ENCODE data around the gene ENO1. TPM values are rescaled to one million over a fixed set of nuclear protein-coding genes. Genes with fewer than 3 reads are reported as not detected.

The ENO1 gene
- total RNA-seq, 1 experiment from 2014 or later: 2,334 TPM

GRCh38 chr1:8858112-8858668, 20.3 kb downstream of the ENO1 start (continued):
- no peak for TF ChIP-seq ELF1 (IDR thresholded peaks at IDR 0.05; ENCODE audit: borderline replicate concordance, low read depth)
- TF ChIP-seq CBX3 (IDR thresholded peaks at IDR 0.05; ENCODE audit: low read depth): no peak; the same call in 1 of the 2 replicates
- no peak for TF ChIP-seq POLR2A (IDR thresholded peaks at IDR 0.05; ENCODE audit: borderline replicate concordance, extremely low read depth, insufficient read depth, insufficient read length)
- no peak for TF ChIP-seq CEBPB (IDR thresholded peaks at IDR 0.05; ENCODE audit: low read depth)
- peak; percentile 94 for TF ChIP-seq SRF (IDR thresholded peaks at IDR 0.05; ENCODE audit: low read depth)
- no peak; the same call in 1 of the 2 replicates for TF ChIP-seq POLR2AphosphoS5 (IDR thresholded peaks at IDR 0.05; ENCODE audit: low read depth, low read length)
- TF ChIP-seq, protein P1, sequence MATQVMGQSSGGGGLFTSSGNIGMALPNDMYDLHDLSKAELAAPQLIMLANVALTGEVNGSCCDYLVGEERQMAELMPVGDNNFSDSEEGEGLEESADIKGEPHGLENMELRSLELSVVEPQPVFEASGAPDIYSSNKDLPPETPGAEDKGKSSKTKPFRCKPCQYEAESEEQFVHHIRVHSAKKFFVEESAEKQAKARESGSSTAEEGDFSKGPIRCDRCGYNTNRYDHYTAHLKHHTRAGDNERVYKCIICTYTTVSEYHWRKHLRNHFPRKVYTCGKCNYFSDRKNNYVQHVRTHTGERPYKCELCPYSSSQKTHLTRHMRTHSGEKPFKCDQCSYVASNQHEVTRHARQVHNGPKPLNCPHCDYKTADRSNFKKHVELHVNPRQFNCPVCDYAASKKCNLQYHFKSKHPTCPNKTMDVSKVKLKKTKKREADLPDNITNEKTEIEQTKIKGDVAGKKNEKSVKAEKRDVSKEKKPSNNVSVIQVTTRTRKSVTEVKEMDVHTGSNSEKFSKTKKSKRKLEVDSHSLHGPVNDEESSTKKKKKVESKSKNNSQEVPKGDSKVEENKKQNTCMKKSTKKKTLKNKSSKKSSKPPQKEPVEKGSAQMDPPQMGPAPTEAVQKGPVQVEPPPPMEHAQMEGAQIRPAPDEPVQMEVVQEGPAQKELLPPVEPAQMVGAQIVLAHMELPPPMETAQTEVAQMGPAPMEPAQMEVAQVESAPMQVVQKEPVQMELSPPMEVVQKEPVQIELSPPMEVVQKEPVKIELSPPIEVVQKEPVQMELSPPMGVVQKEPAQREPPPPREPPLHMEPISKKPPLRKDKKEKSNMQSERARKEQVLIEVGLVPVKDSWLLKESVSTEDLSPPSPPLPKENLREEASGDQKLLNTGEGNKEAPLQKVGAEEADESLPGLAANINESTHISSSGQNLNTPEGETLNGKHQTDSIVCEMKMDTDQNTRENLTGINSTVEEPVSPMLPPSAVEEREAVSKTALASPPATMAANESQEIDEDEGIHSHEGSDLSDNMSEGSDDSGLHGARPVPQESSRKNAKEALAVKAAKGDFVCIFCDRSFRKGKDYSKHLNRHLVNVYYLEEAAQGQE (IDR thresholded peaks at IDR 0.05; ENCODE audit: low read depth): no peak

DNA sequence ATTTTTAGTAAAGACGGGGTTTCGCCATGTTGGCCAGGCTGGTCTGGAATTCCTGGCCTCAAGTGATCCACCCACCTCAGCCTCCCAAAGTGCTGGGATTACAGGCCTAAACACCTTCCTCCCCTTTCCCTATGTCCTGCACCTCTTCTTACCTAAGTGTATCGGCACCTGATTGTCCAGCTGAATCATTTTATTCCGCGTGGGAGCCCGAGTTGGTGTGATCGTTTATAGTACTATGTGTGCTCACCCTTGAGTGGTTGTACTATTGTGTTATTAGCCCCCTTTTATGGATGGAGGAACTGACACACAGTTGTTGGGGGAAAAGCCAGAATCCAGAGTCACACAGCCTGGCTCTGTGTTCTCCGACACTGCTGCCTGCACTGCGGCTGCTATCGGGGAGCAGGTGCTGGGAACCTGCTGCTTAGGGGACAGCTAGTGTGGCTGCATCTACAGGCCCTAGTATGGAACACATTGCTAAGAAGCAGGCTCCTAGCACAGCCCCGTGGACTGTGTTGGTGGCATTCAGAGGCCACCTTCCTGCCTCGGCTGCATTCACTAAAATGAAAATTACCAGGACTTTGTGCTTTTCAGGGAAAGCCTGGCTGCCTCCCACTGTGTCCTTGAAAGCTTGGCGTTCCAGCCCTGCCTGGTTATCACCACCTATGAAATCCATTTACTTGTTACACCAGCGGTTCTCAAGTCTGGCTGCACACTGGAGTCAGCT, 21.6 kb downstream of the ENO1 start:
- no peak for TF ChIP-seq ZFX (IDR thresholded peaks at IDR 0.05)
- no peak for TF ChIP-seq TCF7L2 (IDR thresholded peaks at IDR 0.05; ENCODE audit: borderline replicate concordance, extremely low read depth, insufficient read depth, insufficient read length)
- no peak for TF ChIP-seq RAD21 (IDR thresholded peaks at IDR 0.05; ENCODE audit: low read depth)
- Histone ChIP-seq H3K4me2 (ENCODE audit: low read length) (no peak overlapping the region), H3K9me2 (ENCODE audit: insufficient read depth) (no peaks in the 10 kb centered on the region), H3K27me3 (ENCODE audit: insufficient read depth, low read length) (no peaks in the 10 kb centered on the region), H3K9ac (ENCODE audit: low read length) (no peak overlapping the region), H3K9me3 (ENCODE audit: control insufficient read depth in 1 of 2, insufficient read depth in 1 of 2, low read depth in 1 of 2, low read length in 2 of 2) (no peaks in the 10 kb centered on the region), H3K27ac (ENCODE audit: low read depth, low read length) (no peak overlapping the region), H3K4me1 (ENCODE audit: control insufficient read depth in 1 of 2, insufficient read depth in 2 of 2, low read length in 2 of 2) (peaks cover 2 to 18% of the 10 kb centered on the region in 2 experiments; a peak in 2 of 4 replicates), H3K79me2 (ENCODE audit: insufficient read depth, low read length) (peaks cover 18% of the 10 kb centered on the region; the same call in 1 of the 2 replicates), H2AFZ (ENCODE audit: low read depth, low read length, poor library complexity, severe bottlenecking) (no peak overlapping the region), H4K20me1 (ENCODE audit: insufficient read depth) (peaks cover 28% of the 10 kb centered on the region), H3K4me3 (replicated peaks in 1 of 2; ENCODE audit: low read depth in 1 of 2, low read length in 2 of 2) (no peak overlapping the region), H3K36me3 (ENCODE audit: control insufficient read depth in 1 of 2, insufficient read depth in 2 of 2, low read length in 2 of 2) (peaks cover 24 to 29% of the 10 kb centered on the region in 2 experiments)
- DNase-seq (ENCODE audit: low read depth, low spot score): no peak
- ChIA-PET CTCF (interaction anchor here (10.3 kb wide), 1 partner anchor 6 kb away, joined by 103 read pairs; no protein-coding TSS in a partner anchor), RAD21 (ENCODE audit: low non-redundant PET in 1 of 2, low total read pairs in 2 of 2, uncharacterized antibody in 2 of 2, unreplicated experiment in 2 of 2) (no interaction called here), POLR2A (interaction anchor here (0.6 kb wide), 1 partner anchor 17 kb away, joined by 5 read pairs; no protein-coding TSS in a partner anchor)
- ATAC-seq: no peak
- BruUV-seq (replicated peaks): no TSS peak
- intact Hi-C loops (cut with micrococcal nuclease): no loop called here

All from HCT116 (cell line).